Measurements from ENCODE around the gene PARD6G. TPM values are rescaled to one million over a fixed set of nuclear protein-coding genes. Genes with fewer than 3 reads are reported as not detected.

PARD6G gene
- total and polyA plus RNA-seq, 2 experiments from 2014 or later: 8.2 to 11.8 TPM

- H3K27ac ChIP-seq: no peak overlapping the region
- H3K79me2 ChIP-seq: peaks cover 3% of the 10 kb centered on the region
- TF ChIP-seq EZH2phosphoT487 (IDR thresholded peaks at IDR 0.05; ENCODE audit: low read depth, severe bottlenecking, unreplicated experiment) (no peak), CTCF (IDR thresholded peaks at IDR 0.05; ENCODE audit: poor library complexity) (no peak), EZH2 (IDR thresholded peaks at IDR 0.05; ENCODE audit: borderline replicate concordance) (no peak)
- H3K27me3 ChIP-seq: no peaks in the 10 kb centered on the region
- H2AFZ ChIP-seq: no peak overlapping the region
- H4K20me1 ChIP-seq (ENCODE audit: insufficient read depth, poor library complexity, severe bottlenecking): no peaks in the 10 kb centered on the region
- no peaks in the 10 kb centered on the region for H3K4me1 ChIP-seq (ENCODE audit: insufficient read depth)
- WGBS (ENCODE audit: low lambda C conversion rate, missing lambda C conversion rate): 70% methylated on average over 6 of the region's 6 CpGs
- H3K9me3 ChIP-seq (ENCODE audit: low read depth): no peaks in the 10 kb centered on the region
- no peaks in the 10 kb centered on the region for H3K36me3 ChIP-seq (replicated peaks; ENCODE audit: insufficient read depth, low read depth)
- no peak for DNase-seq (ENCODE audit: low spot score)
- H3K4me2 ChIP-seq: no peak overlapping the region
- no peak overlapping the region for H3K4me3 ChIP-seq
- no peaks in the 10 kb centered on the region for H3K9me2 ChIP-seq (replicated peaks; ENCODE audit: insufficient read depth)
Measured at GRCh38 chr18:80250740-80251364, 3.5 kb upstream of the PARD6G start.

DNA sequence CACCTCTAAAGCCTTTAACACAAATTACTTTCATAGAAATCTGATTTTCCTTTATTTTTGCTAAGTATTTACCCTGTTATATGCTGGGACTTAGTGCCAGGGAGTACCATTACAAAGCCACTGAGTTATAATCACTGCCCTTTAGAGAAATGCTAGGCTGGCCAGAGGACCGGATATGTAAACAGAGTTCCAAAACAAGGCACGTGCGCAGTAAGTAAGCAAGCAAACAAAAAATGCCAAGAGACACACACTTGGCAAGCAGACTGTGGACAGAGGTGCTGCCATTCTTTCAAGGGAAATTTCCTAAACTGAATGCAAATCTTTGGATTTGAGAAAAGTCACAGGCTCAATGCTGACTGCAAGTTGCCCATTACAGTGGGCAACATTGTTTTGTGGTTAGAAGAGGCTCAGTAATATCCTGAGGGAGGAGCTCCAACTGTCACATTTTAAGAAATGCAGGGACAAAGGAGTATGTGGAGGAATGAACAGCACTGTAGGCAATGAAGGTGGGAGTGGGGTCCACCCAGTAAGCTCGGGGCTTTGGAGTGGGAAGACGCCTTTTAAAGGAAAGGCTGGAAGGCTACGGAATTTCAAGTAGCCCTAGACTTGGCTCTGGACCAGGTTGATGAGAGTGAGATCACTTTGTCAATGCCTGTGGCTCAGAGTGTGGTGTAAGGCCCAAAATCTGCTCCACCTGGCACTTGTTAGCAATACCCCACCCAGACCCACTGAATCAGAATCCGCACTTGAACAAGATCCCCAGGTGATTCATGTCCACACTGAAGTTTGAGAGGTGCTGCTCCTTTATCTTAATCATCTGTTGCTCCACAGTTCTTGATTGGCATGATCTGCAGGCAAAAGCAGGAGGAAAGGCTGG, 2.1 kb upstream of the PARD6G start:
- Histone ChIP-seq H3K79me2 (peaks cover 16% of the 10 kb centered on the region), H3K27ac (no peak overlapping the region), H3K27me3 (no peaks in the 10 kb centered on the region), H4K20me1 (ENCODE audit: insufficient read depth, poor library complexity, severe bottlenecking) (no peaks in the 10 kb centered on the region), H3K4me1 (ENCODE audit: insufficient read depth) (no peaks in the 10 kb centered on the region), H2AFZ (no peak overlapping the region), H3K4me3 (no peak overlapping the region), H3K4me2 (no peak overlapping the region), H3K36me3 (replicated peaks; ENCODE audit: insufficient read depth, low read depth) (no peaks in the 10 kb centered on the region), H3K9me3 (ENCODE audit: low read depth) (no peaks in the 10 kb centered on the region), H3K9me2 (replicated peaks; ENCODE audit: insufficient read depth) (no peaks in the 10 kb centered on the region)
- DNase-seq (ENCODE audit: low spot score): peak; percentile 3
- WGBS (ENCODE audit: low lambda C conversion rate, missing lambda C conversion rate): 76% methylated on average over 7 of the region's 7 CpGs
- TF ChIP-seq EZH2 (IDR thresholded peaks at IDR 0.05; ENCODE audit: borderline replicate concordance) (no peak), CTCF (IDR thresholded peaks at IDR 0.05; ENCODE audit: poor library complexity) (no peak), EZH2phosphoT487 (IDR thresholded peaks at IDR 0.05; ENCODE audit: low read depth, severe bottlenecking, unreplicated experiment) (no peak)

DNA sequence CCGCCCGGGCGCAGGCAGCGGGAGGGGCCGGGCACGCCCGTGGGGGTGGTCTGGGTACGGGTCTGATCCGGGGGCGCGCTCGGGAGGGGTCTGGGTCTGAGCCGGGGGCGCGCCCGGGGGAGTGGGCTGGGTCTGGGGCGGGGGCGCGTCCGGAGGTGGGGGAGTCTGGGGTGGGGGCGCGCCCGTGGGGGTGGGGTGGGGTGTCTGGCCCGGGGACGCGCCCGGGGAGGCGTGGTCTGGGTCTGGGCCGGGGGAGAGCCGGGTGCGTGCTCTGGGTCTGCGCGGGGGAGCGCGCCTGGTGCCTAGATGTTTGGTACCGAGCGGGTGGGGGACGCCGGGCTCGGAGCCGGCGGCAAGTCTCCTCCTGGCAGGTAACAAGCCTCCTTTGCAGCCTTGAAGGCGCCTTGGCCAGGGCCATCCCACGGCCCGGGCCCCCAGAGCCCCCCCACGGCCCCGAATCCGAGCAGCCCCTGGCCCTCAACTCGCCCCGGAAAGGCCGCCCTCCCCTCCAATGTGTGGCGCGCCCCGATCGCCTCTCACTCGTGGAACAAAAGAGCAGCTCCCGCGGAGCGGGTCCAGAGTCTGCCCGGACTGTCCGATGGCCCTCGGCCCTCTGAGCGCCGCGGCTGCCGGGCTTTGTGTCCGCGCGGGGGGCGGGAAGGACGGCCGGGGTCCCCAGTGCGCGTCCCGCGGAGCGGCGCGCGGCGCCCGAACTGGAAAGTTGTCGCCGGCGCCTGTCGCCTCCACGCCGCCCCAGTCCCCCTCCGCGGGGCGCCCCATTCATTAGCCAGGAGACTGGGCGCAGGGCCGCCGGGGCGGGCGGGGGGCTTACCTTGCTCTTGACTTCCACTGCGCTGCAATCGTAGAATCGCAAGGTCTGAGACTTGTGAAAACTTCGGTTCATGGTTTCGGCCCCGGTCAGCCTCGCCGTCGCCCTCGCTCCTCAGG, 595 bp downstream of the PARD6G start:
- peak; percentile 58 for DNase-seq (ENCODE audit: low spot score)
- WGBS (ENCODE audit: low lambda C conversion rate, missing lambda C conversion rate): 1% methylated on average over 47 of the region's 106 CpGs
- Histone ChIP-seq H3K4me2 (peak overlapping the region; percentile 94), H3K27me3 (no peaks in the 10 kb centered on the region), H3K4me1 (ENCODE audit: insufficient read depth) (no peaks in the 10 kb centered on the region), H2AFZ (peak overlapping the region; percentile 96), H3K36me3 (replicated peaks; ENCODE audit: insufficient read depth, low read depth) (no peaks in the 10 kb centered on the region), H3K79me2 (peaks cover 35% of the 10 kb centered on the region), H4K20me1 (ENCODE audit: insufficient read depth, poor library complexity, severe bottlenecking) (no peaks in the 10 kb centered on the region), H3K9me3 (ENCODE audit: low read depth) (no peaks in the 10 kb centered on the region), H3K27ac (peak overlapping the region; percentile 70), H3K4me3 (peak overlapping the region; percentile 98), H3K9me2 (replicated peaks; ENCODE audit: insufficient read depth) (no peaks in the 10 kb centered on the region)
- TF ChIP-seq EZH2 (IDR thresholded peaks at IDR 0.05; ENCODE audit: borderline replicate concordance) (no peak), EZH2phosphoT487 (IDR thresholded peaks at IDR 0.05; ENCODE audit: low read depth, severe bottlenecking, unreplicated experiment) (no peak), CTCF (IDR thresholded peaks at IDR 0.05; ENCODE audit: poor library complexity) (no peak)
